Fibroblast of villous mesenchyme (primary cell): ENCODE measurements around the gene OTOR. TPM values are rescaled to one million over a fixed set of nuclear protein-coding genes. Genes with fewer than 3 reads are reported as not detected.

Experiments
- DNase-seq: peaks from one replicate; pipeline ENCODE4 v3.0.0-alpha.2; 2010; ENCODE audit warnings: low read depth
- H3K4me3 ChIP-seq: 2 replicates; pipeline ENCODE4 v1.5.1; 2011; ENCODE audit warnings: low read depth, mild to moderate bottlenecking, low read length
- total RNA-seq: library from RNA; depleted of rRNA; stranded (reverse); fragments of >200 nt; gene quantifications from 2 replicates; pipeline ENCODE4 v1.2.3, GENCODE V29; 2012
- TF ChIP-seq, protein P1 (sequence below): IDR thresholded peaks from 2 replicates; pipeline ENCODE4 v1.5.1; 2012; ENCODE audit warnings: low read depth, mild to moderate bottlenecking, low read length; ENCODE audit not compliant: insufficient read depth

The OTOR gene
- total RNA-seq, 1 donor, result not detected

DNA sequence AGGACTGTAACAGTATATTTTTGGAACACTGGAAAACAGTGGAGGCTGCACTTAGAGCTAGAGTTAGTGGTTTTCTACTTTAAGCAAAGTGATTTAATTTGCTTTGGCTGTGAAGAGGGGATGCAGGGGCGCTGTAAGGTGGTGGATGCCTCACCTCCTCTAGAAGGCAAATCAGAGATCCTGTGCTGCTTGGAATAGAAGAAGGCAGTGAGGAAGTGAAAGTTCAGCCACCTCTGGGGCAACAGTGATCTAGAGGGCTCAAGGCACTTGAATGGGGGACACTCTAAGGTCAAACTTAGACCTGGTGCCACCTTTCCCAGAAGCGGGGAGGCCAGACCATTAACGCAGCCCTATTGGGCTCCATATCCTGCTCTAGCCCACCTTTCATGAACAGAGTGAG is 37.4 kb upstream of the OTOR start:
- TF ChIP-seq, protein P1, sequence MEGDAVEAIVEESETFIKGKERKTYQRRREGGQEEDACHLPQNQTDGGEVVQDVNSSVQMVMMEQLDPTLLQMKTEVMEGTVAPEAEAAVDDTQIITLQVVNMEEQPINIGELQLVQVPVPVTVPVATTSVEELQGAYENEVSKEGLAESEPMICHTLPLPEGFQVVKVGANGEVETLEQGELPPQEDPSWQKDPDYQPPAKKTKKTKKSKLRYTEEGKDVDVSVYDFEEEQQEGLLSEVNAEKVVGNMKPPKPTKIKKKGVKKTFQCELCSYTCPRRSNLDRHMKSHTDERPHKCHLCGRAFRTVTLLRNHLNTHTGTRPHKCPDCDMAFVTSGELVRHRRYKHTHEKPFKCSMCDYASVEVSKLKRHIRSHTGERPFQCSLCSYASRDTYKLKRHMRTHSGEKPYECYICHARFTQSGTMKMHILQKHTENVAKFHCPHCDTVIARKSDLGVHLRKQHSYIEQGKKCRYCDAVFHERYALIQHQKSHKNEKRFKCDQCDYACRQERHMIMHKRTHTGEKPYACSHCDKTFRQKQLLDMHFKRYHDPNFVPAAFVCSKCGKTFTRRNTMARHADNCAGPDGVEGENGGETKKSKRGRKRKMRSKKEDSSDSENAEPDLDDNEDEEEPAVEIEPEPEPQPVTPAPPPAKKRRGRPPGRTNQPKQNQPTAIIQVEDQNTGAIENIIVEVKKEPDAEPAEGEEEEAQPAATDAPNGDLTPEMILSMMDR, result no peak
- no peak for DNase-seq
- no peak overlapping the region for H3K4me3 ChIP-seq

DNA sequence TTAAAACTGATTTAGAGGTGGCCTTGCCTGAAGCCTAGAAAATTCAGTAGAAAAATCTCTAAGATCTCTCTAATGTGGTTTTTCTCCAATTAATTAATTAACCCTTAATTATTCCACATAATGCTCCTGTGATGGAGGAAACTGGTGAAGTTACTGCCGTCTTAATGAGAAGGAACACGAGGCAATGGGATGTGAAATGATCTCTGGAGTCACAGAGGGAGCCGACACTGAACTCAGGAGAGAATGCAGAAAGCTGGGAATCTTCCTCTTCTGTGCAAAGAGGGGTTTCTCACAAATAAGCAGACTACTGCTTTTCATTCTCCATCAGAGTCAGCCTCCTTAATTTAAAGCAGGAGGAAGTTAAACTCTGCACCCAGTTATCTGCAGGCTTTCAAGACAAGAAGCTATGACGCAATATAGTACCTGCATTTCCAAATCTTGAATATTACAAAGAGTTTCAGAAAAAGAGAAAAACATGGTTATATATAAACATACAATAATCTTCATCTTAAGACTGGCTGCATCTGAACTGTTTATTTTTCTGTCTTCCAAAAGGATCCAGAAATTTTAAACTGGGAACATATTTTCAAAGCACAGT is 36.4 kb upstream of the OTOR start:
- H3K4me3 ChIP-seq, result no peak overlapping the region
- TF ChIP-seq, protein P1, result no peak
- no peak for DNase-seq

DNA sequence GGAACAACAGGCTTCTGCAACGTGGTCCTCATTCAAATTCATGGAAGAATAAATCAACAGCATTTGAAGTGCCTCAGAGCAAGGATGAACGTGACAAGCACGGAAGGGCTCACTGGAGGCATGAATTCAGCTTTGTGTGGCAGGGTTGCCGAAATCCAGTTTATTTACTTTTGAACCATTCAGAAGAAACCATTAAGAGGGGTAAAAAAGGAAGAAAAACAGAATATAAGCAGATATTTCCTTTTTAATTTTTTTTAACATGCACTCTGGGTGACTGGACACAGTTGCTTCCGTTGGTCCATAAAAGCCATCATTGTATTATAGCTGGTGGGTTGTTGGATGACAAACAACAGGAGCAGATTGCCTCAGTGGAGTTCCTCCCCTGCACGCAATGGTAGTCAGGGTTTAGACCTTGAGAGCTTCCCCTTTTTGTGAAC is 35.6 kb upstream of the OTOR start:
- no peak overlapping the region for H3K4me3 ChIP-seq
- DNase-seq, result no peak
- TF ChIP-seq, protein P1, result no peak

DNA sequence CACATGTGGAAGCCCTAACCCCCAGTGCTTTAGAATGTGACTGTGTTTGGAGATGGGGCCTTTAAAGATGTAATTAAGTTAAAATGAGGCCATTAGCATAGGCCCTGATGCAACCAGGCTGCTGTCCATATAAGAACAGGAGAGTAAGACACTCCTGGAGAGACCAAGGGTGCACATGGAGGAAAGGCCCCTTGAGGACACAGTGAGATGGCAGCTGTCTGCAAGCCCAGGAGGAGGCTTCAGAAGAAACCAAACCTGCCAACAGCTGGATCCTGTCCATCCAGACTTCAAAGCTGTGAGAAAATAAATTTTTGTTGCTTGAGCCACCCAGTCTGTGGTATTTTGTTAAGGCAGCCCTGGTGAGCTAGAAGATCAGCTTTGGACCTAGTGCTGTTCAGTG is 35.1 kb upstream of the OTOR start:
- TF ChIP-seq, protein P1, result no peak
- H3K4me3 ChIP-seq, result no peak overlapping the region
- DNase-seq, result no peak

DNA sequence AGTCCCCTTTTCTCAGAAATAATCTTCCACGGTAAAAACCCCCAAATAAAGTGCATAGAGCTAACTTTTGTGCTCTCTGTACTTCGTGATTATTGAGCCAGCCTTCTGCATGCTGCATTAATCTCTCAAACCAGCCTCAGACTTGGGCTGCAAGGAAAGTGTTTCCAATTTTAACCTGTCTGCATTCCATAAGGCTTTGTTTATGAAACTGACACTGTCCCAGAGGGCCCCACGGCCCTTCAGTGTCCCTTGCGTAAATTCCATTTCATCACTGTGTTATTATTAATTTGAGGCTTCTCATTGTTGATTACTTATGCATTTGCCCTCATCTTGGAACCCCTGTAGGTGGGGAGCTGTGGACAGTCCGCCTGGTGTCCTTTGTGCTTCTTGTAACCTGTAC is 33.9 kb upstream of the OTOR start:
- H3K4me3 ChIP-seq, result no peak overlapping the region
- no peak for DNase-seq
- TF ChIP-seq, protein P1, result no peak

- DNase-seq, result no peak
- TF ChIP-seq, protein P1, result no peak
- no peak overlapping the region for H3K4me3 ChIP-seq
These were observed 33.4 kb upstream of the OTOR start for GRCh38 chr20:16714751-16715150.

DNA sequence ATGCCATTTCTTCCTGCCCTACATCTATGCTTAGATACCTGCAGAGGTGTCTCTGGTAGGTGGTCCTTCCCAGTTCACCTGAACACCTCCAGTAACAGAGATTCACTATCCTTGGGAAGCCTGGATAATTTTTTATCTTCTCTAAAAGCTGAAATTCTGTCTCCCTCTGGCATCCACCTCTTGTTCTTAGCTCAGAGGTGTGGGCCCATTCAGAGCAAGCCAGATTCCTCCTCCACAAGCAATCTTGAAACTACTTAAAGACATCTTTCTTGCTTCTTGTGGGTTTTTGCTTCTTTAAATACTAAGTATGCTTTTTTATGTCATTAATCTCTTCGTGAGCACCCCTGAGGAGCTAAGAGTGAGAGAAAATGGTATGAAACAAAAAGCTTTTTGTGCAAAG is 28.7 kb upstream of the OTOR start:
- DNase-seq, result no peak

More for the DNA sequence above, 28.7 kb upstream of the OTOR start:
- no peak overlapping the region for H3K4me3 ChIP-seq
- TF ChIP-seq, protein P1, result no peak
